Endothelial cell of umbilical vein (primary cell): ENCODE data around the gene SCAP. TPM values are rescaled to one million over a fixed set of nuclear protein-coding genes. Genes with fewer than 3 reads are reported as not detected.

ENCODE experiments used
- BruUV-seq: library from RNA; stranded (reverse); fragments of 400-500 nt; replicated peaks from 2 replicates; lab custom pipeline; 2021; lab: Mats Ljungman, UMichigan
- CTCF ChIA-PET: fragments of 300-600, 350-600 bp; sonication (Branson Sonifier 250); formaldehyde crosslinking; loops from one replicate; lab custom pipeline; 2021; ENCODE audit warnings: antibody characterized with exemption, inconsistent platforms; lab: Charles Lee
- POLR2A ChIA-PET: fragments of 300-600, 350-600 bp; sonication (Branson Sonifier 250); formaldehyde crosslinking; loops from one replicate; lab custom pipeline; 2021; ENCODE audit warnings: antibody characterized with exemption, inconsistent platforms; lab: Charles Lee
- DNase-seq: peaks from one replicate; pipeline ENCODE4 v3.0.0-alpha.2; 2011; ENCODE audit warnings: low read depth, low spot score
- FAIRE-seq: peaks from 2 replicates; lab custom pipeline; 2011; peaks lifted over from hg19 to GRCh38; lab: Jason Lieb, UNC
- H2AFZ ChIP-seq: 2 replicates; pipeline ENCODE4 v1.6.0; 2012; ENCODE audit warnings: low read depth, low read length, control low read depth, inconsistent platforms
- H3K27ac ChIP-seq: 2 replicates; pipeline ENCODE4 v1.5.1; 2011; ENCODE audit warnings: low read depth, mild to moderate bottlenecking, control low read depth, low read length, moderate library complexity; ENCODE audit not compliant: insufficient read depth
- H3K27me3 ChIP-seq, 2 experiments: 2 replicates each; pipeline versions ENCODE4 v1.6.0 to v1.6.1; 2011; ENCODE audit warnings: low read length in 2 of 2, mixed read lengths in 1 of 2; ENCODE audit not compliant: control insufficient read depth in 2 of 2, insufficient read depth in 2 of 2
- H3K36me3 ChIP-seq, 2 experiments: 2 replicates in 1 of 2; 3 replicates in 1 of 2; pipeline ENCODE4 v1.5.1; 2011; ENCODE audit warnings: low read length in 2 of 2, mild to moderate bottlenecking in 1 of 2, moderate library complexity in 1 of 2; ENCODE audit not compliant: control insufficient read depth in 2 of 2, insufficient read depth in 2 of 2; ENCODE audit errors: extremely low read depth in 1 of 2
- H3K4me1 ChIP-seq: 3 replicates; pipeline ENCODE4 v1.5.1; 2011; ENCODE audit warnings: mild to moderate bottlenecking, low read length; ENCODE audit not compliant: control insufficient read depth, insufficient read depth; ENCODE audit errors: extremely low read depth
- H3K4me2 ChIP-seq: 2 replicates; pipeline ENCODE4 v1.6.1; 2011; ENCODE audit warnings: low read length, control low read depth, mixed read lengths; ENCODE audit not compliant: insufficient read depth
- H3K4me3 ChIP-seq, 3 experiments: fragments of 200-600 bp in 1 of 3; sonication (generic), shearing (Covaris generic) in 1 of 3; replicated peaks in 1 of 3; 2 replicates each; pipeline ENCODE4 v1.5.1; 2011 to 2016; ENCODE audit warnings: control low read depth in 3 of 3, low read length in 3 of 3, mild to moderate bottlenecking in 2 of 3, inconsistent platforms in 1 of 3, low read depth in 1 of 3, moderate library complexity in 1 of 3; ENCODE audit not compliant: insufficient read depth in 1 of 3
- H3K79me2 ChIP-seq: 2 replicates; pipeline ENCODE4 v1.6.0; 2012; ENCODE audit warnings: low read length, inconsistent platforms; ENCODE audit not compliant: control insufficient read depth, insufficient read depth
- H3K9ac ChIP-seq: replicated peaks from 2 replicates; pipeline ENCODE3; 2011; ENCODE audit warnings: low read length, control low read depth; ENCODE audit not compliant: insufficient read depth; ENCODE audit errors: extremely low read depth
- H3K9me1 ChIP-seq: replicated peaks from 3 replicates; pipeline ENCODE4 v1.6.0; 2011; ENCODE audit warnings: mild to moderate bottlenecking, low read length; ENCODE audit not compliant: control insufficient read depth, insufficient read depth; ENCODE audit errors: extremely low read depth
- H3K9me3 ChIP-seq: replicated peaks from 2 replicates; pipeline ENCODE4 v1.5.1; 2012; ENCODE audit warnings: low read length, inconsistent platforms; ENCODE audit not compliant: control insufficient read depth, insufficient read depth
- H4K20me1 ChIP-seq: replicated peaks from 2 replicates; pipeline ENCODE3; 2011; ENCODE audit warnings: mild to moderate bottlenecking, low read length; ENCODE audit not compliant: control insufficient read depth, insufficient read depth; ENCODE audit errors: extremely low read depth
- CTCF ChIP-seq, 2 donors: IDR thresholded peaks; 1 replicate in 1 of 2; 2 replicates in 1 of 2; pipeline ENCODE4 v1.5.1; 2011; ENCODE audit warnings: low read length in 2 of 2, mild to moderate bottlenecking in 2 of 2, moderate library complexity in 2 of 2, control low read depth in 1 of 2, inconsistent platforms in 1 of 2, low read depth in 1 of 2; ENCODE audit not compliant: insufficient read depth in 1 of 2; ENCODE audit errors: extremely low read depth in 1 of 2
- EZH2 ChIP-seq: IDR thresholded peaks from 2 replicates; pipeline ENCODE4 v1.6.1; 2012; ENCODE audit warnings: borderline replicate concordance, low read depth, mild to moderate bottlenecking, moderate library complexity, low read length, inconsistent platforms; ENCODE audit not compliant: severe bottlenecking
- GATA2 ChIP-seq: IDR thresholded peaks from 2 replicates; pipeline ENCODE4 v1.7.0; 2011; ENCODE audit warnings: low read depth, mild to moderate bottlenecking, moderate library complexity, mixed read lengths, low read length; ENCODE audit not compliant: insufficient read length, insufficient read depth
- MAX ChIP-seq: IDR thresholded peaks from 2 replicates; pipeline ENCODE4 v1.6.1; 2011; ENCODE audit not compliant: insufficient read depth, insufficient read length
- MYC ChIP-seq: IDR thresholded peaks from one replicate; pipeline ENCODE4 v1.6.1; 2011; ENCODE audit warnings: mild to moderate bottlenecking, low read depth, low read length
- POLR2A ChIP-seq: IDR thresholded peaks from 2 replicates; pipeline ENCODE4 v1.6.1; 2012; ENCODE audit warnings: low read depth, mild to moderate bottlenecking, control low read depth, low read length
- POLR2AphosphoS5 ChIP-seq: IDR thresholded peaks from 2 replicates; pipeline ENCODE4 v1.6.1; 2012; ENCODE audit warnings: low read depth, mild to moderate bottlenecking, control low read depth, low read length, moderate library complexity; ENCODE audit not compliant: insufficient read depth
- dilution Hi-C: fragments of 300-500 bp; cut with MboI; formaldehyde crosslinking; loops from one replicate; pipeline ENCODE4 v1.15.0; 2019; ENCODE audit warnings: low sequenced_read_pairs; ENCODE audit not compliant: extremely low pct_ligation_motif_present
- intact Hi-C: fragments of 100-400 bp; cut with micrococcal nuclease; formaldehyde crosslinking; loops from one replicate; pipeline ENCODE4 v1.10.0; 2022
- polyA plus RNA-seq, 4 experiments: library from polyadenylated mRNA; depleted of rRNA in 3 of 4; stranded (reverse) in 3 of 4; unstranded in 1 of 4; fragments of >200 nt; gene quantifications; 2 replicates each; pipeline versions ENCODE4 v1.2.1 to v1.2.3, GENCODE V29; 2011 to 2012; ENCODE audit warnings: missing spikeins in 1 of 4
- total RNA-seq: library from RNA; stranded (reverse); gene quantifications from 2 replicates; pipeline ENCODE4 v1.2.3, GENCODE V29; 2021

The SCAP gene
- total and polyA plus RNA-seq, 2 donors (not counting 3 experiments of a cell fraction or from before 2014, with no cell fraction given) = 34.7 to 59.0 TPM

DNA sequence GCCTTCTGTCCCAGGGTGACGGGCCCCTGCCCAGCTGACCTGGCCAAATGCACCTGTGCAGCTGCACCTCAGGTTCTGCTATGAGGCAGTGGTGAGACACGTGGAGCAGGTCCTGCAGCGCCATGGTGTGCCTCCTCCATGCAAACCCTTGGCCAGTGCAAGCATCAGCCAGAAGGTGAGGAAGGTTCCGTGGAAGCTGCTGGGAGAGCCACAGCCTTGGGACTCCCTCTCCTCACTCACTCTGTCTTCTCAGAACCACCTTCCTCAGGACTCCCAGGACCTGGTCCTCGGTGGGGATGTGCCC is 63.3 kb downstream of the SCAP start:
- ChIA-PET CTCF (interaction anchor here (0.8 to 2.7 kb wide), 2 partner anchors 8 to 9 kb away, joined by 3 to 15 read pairs; no protein-coding TSS in a partner anchor), POLR2A (interaction anchor here (1.1 kb wide), 1 partner anchor 10 kb away, joined by 3 read pairs; no protein-coding TSS in a partner anchor)
- no peaks in the 10 kb centered on the region for H4K20me1 ChIP-seq
- no peaks in the 10 kb centered on the region for H3K27me3 ChIP-seq
- H3K9me1 ChIP-seq = no peaks in the 10 kb centered on the region
- H3K4me2 ChIP-seq = no peak overlapping the region
- no peaks in the 10 kb centered on the region for H3K9me3 ChIP-seq
- no peaks in the 10 kb centered on the region for H3K4me1 ChIP-seq
- H3K9ac ChIP-seq = no peak overlapping the region
- H3K36me3 ChIP-seq = peaks cover 0 to 72% of the 10 kb centered on the region in 2 experiments
- H3K79me2 ChIP-seq = no peaks in the 10 kb centered on the region
- no peak for FAIRE-seq
- dilution Hi-C loops = no loop called here
- no peak for DNase-seq
- TF ChIP-seq POLR2A (no peak), EZH2 (no peak), CTCF (IDR thresholded peaks at IDR 0.05; ENCODE audit: extremely low read depth in 1 of 2, insufficient read depth in 1 of 2, low read depth in 1 of 2, low read length in 2 of 2) (no peak), POLR2AphosphoS5 (no peak), MAX (no peak), MYC (no peak), GATA2 (no peak)
- no peak overlapping the region for H3K4me3 ChIP-seq
- H3K27ac ChIP-seq = no peak overlapping the region
- no peak overlapping the region for H2AFZ ChIP-seq
- intact Hi-C loops = no loop called here
- no TSS peak for BruUV-seq
